DOHH2 (cell line): ENCODE results near the gene SMIM12.

Source experiments
- CTCF ChIP-seq: fragments of 200-600 bp; sonication (generic); IDR thresholded peaks from one replicate; pipeline ENCODE4 v1.5.1; 2014; ENCODE audit warnings: antibody characterized with exemption, mild to moderate bottlenecking, low read depth, low read length; ENCODE audit not compliant: poor library complexity, severe bottlenecking
- EZH2phosphoT487 ChIP-seq: fragments of 200-600 bp; sonication (generic); IDR thresholded peaks from 2 replicates; pipeline ENCODE4 v1.6.1; 2017; ENCODE audit warnings: borderline replicate concordance, mild to moderate bottlenecking, antibody characterized with exemption, low read length, moderate library complexity, mixed read lengths

- no peak for TF ChIP-seq CTCF
- no peak for TF ChIP-seq EZH2phosphoT487
These were observed 42.4 kb upstream of the SMIM12 start for GRCh38 chr1:34901919-34902318.
